WTC11 (cell line): ENCODE data around the gene E2F4. TPM values are rescaled to one million over a fixed set of nuclear protein-coding genes. Genes with fewer than 3 reads are reported as not detected.

Experiments used
- ATAC-seq: fragments of 200-7000 bp; cut with Tn5 transposase; 2 replicates; pipeline ENCODE4 v1.10.0; 2021; ENCODE audit warnings: mild to moderate bottlenecking, moderate library complexity
- CTCF ChIA-PET: fragments of 300-600 bp; sonication (Branson Sonifier 250); formaldehyde crosslinking; loops from one replicate; lab custom pipeline; 2021; ENCODE audit warnings: antibody characterized with exemption; lab: Charles Lee
- POLR2A ChIA-PET: fragments of 350-600 bp; sonication (Branson Sonifier 250); formaldehyde crosslinking; loops from one replicate; lab custom pipeline; 2021; ENCODE audit warnings: antibody characterized with exemption; lab: Charles Lee
- DNase-seq: peaks from one replicate; pipeline ENCODE4 v3.0.0; 2021; ENCODE audit warnings: low spot score
- H3K27ac Mint-ChIP-seq: 2 replicates; pipeline ENCODE4 v1.8.0; 2021; ENCODE audit warnings: mixed read lengths
- H3K27me3 Mint-ChIP-seq: 2 replicates; pipeline ENCODE4 v1.8.0; 2021; ENCODE audit warnings: low read depth, mild to moderate bottlenecking, moderate library complexity, mixed read lengths
- H3K36me3 Mint-ChIP-seq: 2 replicates; pipeline ENCODE4 v1.8.0; 2021; ENCODE audit warnings: mixed read lengths
- H3K4me1 Mint-ChIP-seq: 2 replicates; pipeline ENCODE4 v1.8.0; 2022; ENCODE audit warnings: mixed read lengths
- H3K4me3 Mint-ChIP-seq: 2 replicates; pipeline ENCODE4 v1.8.0; 2021; ENCODE audit warnings: mild to moderate bottlenecking, moderate library complexity, mixed read lengths
- H3K9me3 Mint-ChIP-seq: 2 replicates; pipeline ENCODE4 v1.8.0; 2021; ENCODE audit warnings: mixed read lengths
- ARID4B ChIP-seq: sonication (generic); formaldehyde crosslinking; IDR thresholded peaks from 2 replicates; pipeline ENCODE4 v1.8.0; 2023; ENCODE audit warnings: missing genetic modification reagents, mild to moderate bottlenecking, borderline replicate concordance
- ATF2 ChIP-seq: sonication (generic); formaldehyde crosslinking; IDR thresholded peaks from 2 replicates; pipeline ENCODE4 v1.8.1; 2022; ENCODE audit warnings: low read depth, missing genetic modification reagents, borderline replicate concordance
- CDX4 ChIP-seq: fragments of 250-450 bp; sonication (Bioruptor Pico); IDR thresholded peaks from 2 replicates; pipeline ENCODE4 v1.9.0; 2021; ENCODE audit warnings: moderate library complexity, mild to moderate bottlenecking, inconsistent platforms, borderline replicate concordance
- CTCF ChIP-seq: fragments of 200-600 bp; IDR thresholded peaks from 2 replicates; pipeline ENCODE4 v1.8.0; 2022; ENCODE audit warnings: antibody characterized with exemption
- E2F4 ChIP-seq: sonication (generic); formaldehyde crosslinking; IDR thresholded peaks from 2 replicates; pipeline ENCODE4 v1.8.1; 2022; ENCODE audit warnings: low read depth, mild to moderate bottlenecking, moderate library complexity, missing genetic modification reagents, borderline replicate concordance
- ERG ChIP-seq: fragments of 250-450 bp; sonication (Bioruptor Pico); IDR thresholded peaks from 2 replicates; pipeline ENCODE4 v1.8.0; 2021; ENCODE audit warnings: mild to moderate bottlenecking
- FOXJ3 ChIP-seq: sonication (generic); formaldehyde crosslinking; IDR thresholded peaks from 2 replicates; pipeline ENCODE4 v1.9.0; 2021; ENCODE audit warnings: missing genetic modification reagents, mild to moderate bottlenecking, borderline replicate concordance
- FOXP4 ChIP-seq: sonication (generic); formaldehyde crosslinking; IDR thresholded peaks from 2 replicates; pipeline ENCODE4 v1.8.0; 2022; ENCODE audit warnings: mild to moderate bottlenecking, missing genetic modification reagents
- HMGXB4 ChIP-seq: sonication (generic); formaldehyde crosslinking; IDR thresholded peaks from 2 replicates; pipeline ENCODE4 v1.8.1; 2023; ENCODE audit warnings: mild to moderate bottlenecking, moderate library complexity, missing genetic modification reagents
- IRF2 ChIP-seq: sonication (generic); formaldehyde crosslinking; IDR thresholded peaks from 2 replicates; pipeline ENCODE4 v1.8.0; 2022; ENCODE audit warnings: low read depth, missing genetic modification reagents, borderline replicate concordance
- MAX ChIP-seq: sonication (generic); formaldehyde crosslinking; IDR thresholded peaks from 2 replicates; pipeline ENCODE4 v1.8.0; 2022; ENCODE audit warnings: mild to moderate bottlenecking, missing genetic modification reagents
- OVOL2 ChIP-seq: fragments of 250-450 bp; sonication (Bioruptor Pico); IDR thresholded peaks from 2 replicates; pipeline ENCODE4 v1.9.0; 2021; ENCODE audit warnings: mild to moderate bottlenecking, borderline replicate concordance
- SP1 ChIP-seq: sonication (generic); formaldehyde crosslinking; conservative IDR thresholded peaks from 2 replicates; pipeline ENCODE4 v1.8.1; 2022; ENCODE audit warnings: missing genetic modification reagents
- ZMAT4 ChIP-seq: fragments of 250-450 bp; sonication (Bioruptor Pico); IDR thresholded peaks from 2 replicates; pipeline ENCODE4 v1.9.0; 2021; ENCODE audit warnings: mild to moderate bottlenecking
- ZNF121 ChIP-seq: sonication (generic); formaldehyde crosslinking; IDR thresholded peaks from 2 replicates; pipeline ENCODE4 v1.8.0; 2023; ENCODE audit warnings: missing genetic modification reagents
- ZNF425 ChIP-seq: fragments of 250-450 bp; sonication (Bioruptor Pico); conservative IDR thresholded peaks from 2 replicates; pipeline ENCODE4 v1.9.0; 2021; ENCODE audit warnings: mild to moderate bottlenecking
- total RNA-seq: library from RNA; stranded (reverse); gene quantifications from 3 replicates; pipeline ENCODE4 v1.2.3, GENCODE V29; 2021

Gene E2F4
- total RNA-seq, 1 experiment from 2014 or later: 85.0 TPM

GRCh38 chr16:67210069-67210937 is 18.3 kb downstream of the E2F4 start:
- peak; percentile 37 for DNase-seq
- TF ChIP-seq ARID4B (CRISPR knock-in tag) (no peak), ZMAT4 (CRISPR knock-in tag) (no peak), ZNF121 (CRISPR knock-in tag) (no peak), HMGXB4 (no peak), E2F4 (no peak), SP1 (CRISPR knock-in tag) (no peak), ATF2 (CRISPR knock-in tag) (no peak), FOXJ3 (CRISPR knock-in tag) (no peak), ZNF425 (no peak), CTCF (no peak), ERG (CRISPR knock-in tag) (no peak), CDX4 (CRISPR knock-in tag) (no peak), MAX (CRISPR knock-in tag) (no peak), IRF2 (CRISPR knock-in tag) (no peak), OVOL2 (CRISPR knock-in tag) (no peak), FOXP4 (no peak)

More at GRCh38 chr16:67210069-67210937, 18.3 kb downstream of the E2F4 start:
- ATAC-seq: peak; percentile 59
- Mint-ChIP-seq H3K36me3 (no peaks in the 10 kb centered on the region), H3K27ac (no peak overlapping the region), H3K4me3 (no peak overlapping the region), H3K27me3 (peaks cover 16% of the 10 kb centered on the region), H3K9me3 (no peaks in the 10 kb centered on the region), H3K4me1 (no peaks in the 10 kb centered on the region)
- ChIA-PET POLR2A (interaction anchor here (1.2 to 2.1 kb wide), 2 partner anchors 17 to 36 kb away, joined by 3 to 7 read pairs; partner anchors contain the start of genes FHOD1 and TMEM208), CTCF (interaction anchor here (0.6 to 9.1 kb wide), 12 partner anchors 11 to 313 kb away, joined by 3 to 65 read pairs (median 3); partner anchors contain the start of genes ELMO3, KCTD19, LRRC36 and NOL3)
